Neuron (in vitro differentiated cells): ENCODE results near the gene RSRP1.
"Not testable (repeated sequence)": the region's sequence is repeated elsewhere in the genome, so short reads cannot be mapped to it uniquely, and the experiment has no call there.

Experiments used
- H2AFZ ChIP-seq: one replicate; pipeline ENCODE4 v1.6.1; 2013; ENCODE audit warnings: low read depth, mild to moderate bottlenecking, inconsistent platforms, low read length, moderate library complexity
- H3K27me3 ChIP-seq: one replicate; pipeline ENCODE4 v1.6.1; 2013; ENCODE audit warnings: low read length; ENCODE audit not compliant: insufficient read depth
- H3K36me3 ChIP-seq: one replicate; pipeline ENCODE4 v1.6.1; 2013; ENCODE audit warnings: low read length; ENCODE audit not compliant: insufficient read depth
- H3K4me1 ChIP-seq: one replicate; pipeline ENCODE4 v1.6.1; 2013; ENCODE audit warnings: low read length; ENCODE audit not compliant: insufficient read depth
- H3K4me3 ChIP-seq: 2 replicates; pipeline ENCODE4 v1.5.1; 2013; ENCODE audit warnings: mild to moderate bottlenecking, low read length, moderate library complexity
- H3K9me3 ChIP-seq: one replicate; pipeline ENCODE4 v1.6.1; 2013; ENCODE audit warnings: low read length

RSRP1 gene

GRCh38 chr1:25247024-25247828, at the start of gene RSRP1:
Gene RSRP1 (minus strand): TSS chr1:25247454. CDS start chr1:25246963, 491 bp downstream.
- H3K9me3 ChIP-seq, result no peaks in the 10 kb centered on the region
- no peaks in the 10 kb centered on the region for H3K27me3 ChIP-seq

GRCh38 chr1:25296501-25296900, 49.2 kb upstream of the RSRP1 start:
- not testable (repeated sequence) for H3K36me3 ChIP-seq, H2AFZ ChIP-seq, H3K4me3 ChIP-seq, H3K27me3 ChIP-seq, H3K9me3 ChIP-seq, H3K4me1 ChIP-seq

More at GRCh38 chr1:25247024-25247828, at the start of gene RSRP1:
- peak within 1 kb of the TSS; percentile 68 for H2AFZ ChIP-seq
- H3K4me3 ChIP-seq, result peak within 1 kb of the TSS; percentile 69
- peaks cover 33% of the 10 kb centered on the region for H3K36me3 ChIP-seq
- H3K4me1 ChIP-seq, result peaks cover 20% of the 10 kb centered on the region

GRCh38 chr1:25294889-25295826, 47.9 kb upstream of the RSRP1 start:
- H3K4me3 ChIP-seq, H3K4me1 ChIP-seq, H3K9me3 ChIP-seq, H2AFZ ChIP-seq, H3K27me3 ChIP-seq, H3K36me3 ChIP-seq: not testable (repeated sequence)

GRCh38 chr1:25293426-25293825, 46.2 kb upstream of the RSRP1 start:
- not testable (repeated sequence) for H3K4me1 ChIP-seq, H3K36me3 ChIP-seq, H2AFZ ChIP-seq, H3K9me3 ChIP-seq, H3K27me3 ChIP-seq, H3K4me3 ChIP-seq

- not testable (repeated sequence) for H2AFZ ChIP-seq, H3K4me3 ChIP-seq
These were observed 42.8 kb upstream of the RSRP1 start for GRCh38 chr1:25290043-25290442.

GRCh38 chr1:25288573-25289101, 41.4 kb upstream of the RSRP1 start:
- not testable (repeated sequence) for H3K27me3 ChIP-seq, H3K9me3 ChIP-seq, H3K4me3 ChIP-seq, H2AFZ ChIP-seq, H3K36me3 ChIP-seq, H3K4me1 ChIP-seq

More at GRCh38 chr1:25290043-25290442, 42.8 kb upstream of the RSRP1 start:
- H3K27me3 ChIP-seq, H3K36me3 ChIP-seq, H3K4me1 ChIP-seq, H3K9me3 ChIP-seq: not testable (repeated sequence)

GRCh38 chr1:25287164-25287563, 39.9 kb upstream of the RSRP1 start:
- H3K36me3 ChIP-seq, H2AFZ ChIP-seq, H3K4me1 ChIP-seq, H3K9me3 ChIP-seq, H3K4me3 ChIP-seq, H3K27me3 ChIP-seq: not testable (repeated sequence)

GRCh38 chr1:25285862-25286261, 38.6 kb upstream of the RSRP1 start:
- not testable (repeated sequence) for H3K4me3 ChIP-seq

GRCh38 chr1:25279693-25280111, 32.4 kb upstream of the RSRP1 start:
- H3K36me3 ChIP-seq, H2AFZ ChIP-seq, H3K4me3 ChIP-seq, H3K9me3 ChIP-seq, H3K4me1 ChIP-seq, H3K27me3 ChIP-seq: not testable (repeated sequence)

More at GRCh38 chr1:25285862-25286261, 38.6 kb upstream of the RSRP1 start:
- H3K9me3 ChIP-seq, H3K27me3 ChIP-seq, H3K36me3 ChIP-seq, H3K4me1 ChIP-seq, H2AFZ ChIP-seq: not testable (repeated sequence)

- H3K4me3 ChIP-seq, result not testable (repeated sequence)
These were observed 31.5 kb upstream of the RSRP1 start for GRCh38 chr1:25278790-25279189.

GRCh38 chr1:25278358-25278757, 31.1 kb upstream of the RSRP1 start:
- not testable (repeated sequence) for H3K9me3 ChIP-seq, H3K36me3 ChIP-seq

More at GRCh38 chr1:25278790-25279189, 31.5 kb upstream of the RSRP1 start:
- H3K27me3 ChIP-seq, H2AFZ ChIP-seq, H3K9me3 ChIP-seq, H3K36me3 ChIP-seq, H3K4me1 ChIP-seq: not testable (repeated sequence)

GRCh38 chr1:25277295-25277694, 30.0 kb upstream of the RSRP1 start:
- not testable (repeated sequence) for H3K4me3 ChIP-seq, H3K4me1 ChIP-seq, H3K9me3 ChIP-seq, H3K36me3 ChIP-seq, H3K27me3 ChIP-seq, H2AFZ ChIP-seq

More at GRCh38 chr1:25278358-25278757, 31.1 kb upstream of the RSRP1 start:
- not testable (repeated sequence) for H3K4me3 ChIP-seq, H2AFZ ChIP-seq, H3K4me1 ChIP-seq, H3K27me3 ChIP-seq

GRCh38 chr1:25275648-25276047, 28.4 kb upstream of the RSRP1 start:
- H3K36me3 ChIP-seq, H3K4me1 ChIP-seq, H3K9me3 ChIP-seq, H3K4me3 ChIP-seq, H2AFZ ChIP-seq, H3K27me3 ChIP-seq: not testable (repeated sequence)
